ENCODE measurements around the gene CCSER1.
"Not testable (repeated sequence)": the region's sequence is repeated elsewhere in the genome, so short reads cannot be mapped to it uniquely, and the experiment has no call there.

CCSER1 gene

GRCh38 chr4:90458576-90458975 is 331.4 kb downstream of the CCSER1 start:
- H3K4me3 ChIP-seq (ENCODE audit: low read depth, low read length) = no peak overlapping the region
- DNase-seq (ENCODE audit: low read depth) = no peak
- in situ Hi-C loops (cut with HindIII; ENCODE audit: low sequenced_read_pairs) = no loop called here
- no peak for TF ChIP-seq CTCF (IDR thresholded peaks at IDR 0.05; ENCODE audit: low read depth, low read length, missing control alignments)

GRCh38 chr4:90474484-90474883 is 347.3 kb downstream of the CCSER1 start:
- TF ChIP-seq CTCF (IDR thresholded peaks at IDR 0.05; ENCODE audit: low read depth, low read length, missing control alignments) = no peak
- H3K4me3 ChIP-seq (ENCODE audit: low read depth, low read length) = no peak overlapping the region
- in situ Hi-C loops (cut with HindIII; ENCODE audit: low sequenced_read_pairs) = no loop called here
- no peak for DNase-seq (ENCODE audit: low read depth)

- in situ Hi-C loops (cut with HindIII; ENCODE audit: low sequenced_read_pairs) = no loop called here
- TF ChIP-seq CTCF (IDR thresholded peaks at IDR 0.05; ENCODE audit: low read depth, low read length, missing control alignments) = no peak
- no peak overlapping the region for H3K4me3 ChIP-seq (ENCODE audit: low read depth, low read length)
Observed at GRCh38 chr4:90476019-90476418, 348.8 kb downstream of the CCSER1 start.

GRCh38 chr4:90476586-90476985 is 349.4 kb downstream of the CCSER1 start:
- no peak overlapping the region for H3K4me3 ChIP-seq (ENCODE audit: low read depth, low read length)
- DNase-seq (ENCODE audit: low read depth) = no peak
- no peak for TF ChIP-seq CTCF (IDR thresholded peaks at IDR 0.05; ENCODE audit: low read depth, low read length, missing control alignments)
- in situ Hi-C loops (cut with HindIII; ENCODE audit: low sequenced_read_pairs) = no loop called here

More at GRCh38 chr4:90476019-90476418, 348.8 kb downstream of the CCSER1 start:
- no peak for DNase-seq (ENCODE audit: low read depth)

- H3K4me3 ChIP-seq (ENCODE audit: low read depth, low read length); DNase-seq (ENCODE audit: low read depth); in situ Hi-C loops (cut with HindIII; ENCODE audit: low sequenced_read_pairs): not testable (repeated sequence)
Observed at GRCh38 chr4:90484894-90485293, 357.7 kb downstream of the CCSER1 start.

GRCh38 chr4:90486346-90486745 is 359.2 kb downstream of the CCSER1 start:
- H3K4me3 ChIP-seq (ENCODE audit: low read depth, low read length) = no peak overlapping the region
- DNase-seq (ENCODE audit: low read depth) = no peak
- in situ Hi-C loops (cut with HindIII; ENCODE audit: low sequenced_read_pairs) = no loop called here
- no peak for TF ChIP-seq CTCF (IDR thresholded peaks at IDR 0.05; ENCODE audit: low read depth, low read length, missing control alignments)

GRCh38 chr4:90495211-90495610 is 368.0 kb downstream of the CCSER1 start:
- H3K4me3 ChIP-seq (ENCODE audit: low read depth, low read length) = no peak overlapping the region
- no peak for DNase-seq (ENCODE audit: low read depth)
- in situ Hi-C loops (cut with HindIII; ENCODE audit: low sequenced_read_pairs) = no loop called here
- TF ChIP-seq CTCF (IDR thresholded peaks at IDR 0.05; ENCODE audit: low read depth, low read length, missing control alignments) = no peak
